Esophagus (tissue), 2 donors: ENCODE measurements around the gene PTMA. TPM values are rescaled to one million over a fixed set of nuclear protein-coding genes. Genes with fewer than 3 reads are reported as not detected.

Experiments used
- H3K27ac ChIP-seq, 2 donors: one replicate each; pipeline ENCODE4 v1.5.1; 2013; ENCODE audit warnings: low read depth in 2 of 2, mild to moderate bottlenecking in 2 of 2, inconsistent platforms in 1 of 2, low read length in 1 of 2, moderate library complexity in 1 of 2
- H3K27me3 ChIP-seq, 2 donors: one replicate each; pipeline ENCODE4 v1.6.1; 2013; ENCODE audit warnings: low read length in 2 of 2, control low read depth in 1 of 2, mild to moderate bottlenecking in 1 of 2; ENCODE audit not compliant: insufficient read depth in 2 of 2, control insufficient read depth in 1 of 2
- H3K36me3 ChIP-seq, 2 donors: one replicate each; pipeline ENCODE4 v1.6.1; 2013; ENCODE audit warnings: low read length in 1 of 2; ENCODE audit not compliant: control insufficient read depth in 2 of 2, insufficient read depth in 2 of 2
- H3K4me1 ChIP-seq, 2 donors: one replicate each; pipeline ENCODE4 v1.6.1; 2013; ENCODE audit warnings: low read length in 1 of 2; ENCODE audit not compliant: control insufficient read depth in 2 of 2, insufficient read depth in 2 of 2
- H3K4me3 ChIP-seq, 2 donors: one replicate each; pipeline ENCODE4 v1.5.1; 2013; ENCODE audit warnings: low read length in 2 of 2, mild to moderate bottlenecking in 2 of 2, low read depth in 1 of 2, moderate library complexity in 1 of 2
- H3K9me3 ChIP-seq, 2 donors: one replicate each; pipeline ENCODE4 v1.6.1; 2013; ENCODE audit warnings: mild to moderate bottlenecking in 2 of 2, low read depth in 1 of 2, low read length in 1 of 2, moderate library complexity in 1 of 2; ENCODE audit not compliant: control insufficient read depth in 2 of 2, insufficient read depth in 1 of 2
- WGBS, 2 donors: extraction: QIAGEN DNeasy Blood & Tissue Kit; methylation state at CpG; one replicate each; pipeline ENCODE4 v1.1.7; 2013; 5-methylcytosine and 5-hydroxymethylcytosine counted together
- polyA plus RNA-seq, 2 donors: library from polyadenylated mRNA; stranded (reverse); fragments of 200-250 nt; gene quantifications; one replicate each; pipeline ENCODE4 v1.2.3, GENCODE V29; 2013
- donor health status: healthy with polysubstance abuse.
- donor health status: Bipolar disorder and iron deficiency.

PTMA gene
- polyA plus RNA-seq, 2 donors: 1,139 to 1,606 TPM

GRCh38 chr2:231715499-231715837 is 7.1 kb downstream of the PTMA start:
- no peaks in the 10 kb centered on the region for H3K9me3 ChIP-seq
- no peak overlapping the region for H3K4me3 ChIP-seq
- H3K4me1 ChIP-seq: peaks cover 11 to 14% of the 10 kb centered on the region in 2 donors
- H3K27me3 ChIP-seq: no peaks in the 10 kb centered on the region
- peaks cover 6 to 15% of the 10 kb centered on the region in 2 donors for H3K36me3 ChIP-seq
- no peak overlapping the region for H3K27ac ChIP-seq
- WGBS, 2 donors: 43 to 50% methylated on average over 5 of the region's 5 CpGs

GRCh38 chr2:231715988-231716616 is 7.8 kb downstream of the PTMA start:
- H3K27ac ChIP-seq: no peak overlapping the region
- 88 to 91% methylated on average over 8 of the region's 8 CpGs for WGBS, 2 donors
- H3K36me3 ChIP-seq: peaks cover 6 to 15% of the 10 kb centered on the region in 2 donors
- H3K27me3 ChIP-seq: no peaks in the 10 kb centered on the region
- H3K4me1 ChIP-seq: peaks cover 11 to 14% of the 10 kb centered on the region in 2 donors
- no peak overlapping the region for H3K4me3 ChIP-seq
- H3K9me3 ChIP-seq: no peaks in the 10 kb centered on the region

- no peaks in the 10 kb centered on the region for H3K9me3 ChIP-seq
- no peak overlapping the region for H3K4me3 ChIP-seq
- no peaks in the 10 kb centered on the region for H3K27me3 ChIP-seq
- no peak overlapping the region for H3K27ac ChIP-seq
- H3K36me3 ChIP-seq: peaks cover 6 to 12% of the 10 kb centered on the region in 2 donors
- H3K4me1 ChIP-seq: peaks cover 7 to 12% of the 10 kb centered on the region in 2 donors
- 83 to 90% methylated on average over 11 of the region's 11 CpGs for WGBS, 2 donors
These were observed 8.4 kb downstream of the PTMA start for GRCh38 chr2:231716666-231717280.

- 88 to 89% methylated on average over 13 of the region's 13 CpGs for WGBS, 2 donors
- H3K27me3 ChIP-seq: no peaks in the 10 kb centered on the region
- H3K4me1 ChIP-seq: peaks cover 3 to 5% of the 10 kb centered on the region in 2 donors
- no peak overlapping the region for H3K27ac ChIP-seq
- H3K36me3 ChIP-seq: peaks cover 0 to 4% of the 10 kb centered on the region in 2 donors
- no peak overlapping the region for H3K4me3 ChIP-seq
- no peaks in the 10 kb centered on the region for H3K9me3 ChIP-seq
These were observed 9.2 kb downstream of the PTMA start for GRCh38 chr2:231717281-231718171.

GRCh38 chr2:231718799-231719198 is 10.5 kb downstream of the PTMA start:
- WGBS, 2 donors: 74 to 77% methylated on average over 6 of the region's 6 CpGs
- no peaks in the 10 kb centered on the region for H3K36me3 ChIP-seq
- peaks cover 0 to 2% of the 10 kb centered on the region in 2 donors for H3K4me1 ChIP-seq
- no peaks in the 10 kb centered on the region for H3K27me3 ChIP-seq
- H3K27ac ChIP-seq: no peak overlapping the region
- H3K9me3 ChIP-seq: no peaks in the 10 kb centered on the region
- H3K4me3 ChIP-seq: no peak overlapping the region

GRCh38 chr2:231720292-231720986 is 12.1 kb downstream of the PTMA start:
- Histone ChIP-seq H3K36me3 (no peaks in the 10 kb centered on the region), H3K27me3 (no peaks in the 10 kb centered on the region), H3K27ac (no peak overlapping the region), H3K4me1 (peaks cover 0 to 2% of the 10 kb centered on the region in 2 donors), H3K4me3 (no peak overlapping the region), H3K9me3 (no peaks in the 10 kb centered on the region)
- 82% methylated on average over 7 of the region's 7 CpGs for WGBS, 2 donors

- 73 to 74% methylated on average over 8 of the region's 8 CpGs for WGBS, 2 donors
- H3K27me3 ChIP-seq: no peaks in the 10 kb centered on the region
- no peak overlapping the region for H3K4me3 ChIP-seq
- H3K27ac ChIP-seq: no peak overlapping the region
- H3K36me3 ChIP-seq: no peaks in the 10 kb centered on the region
- no peaks in the 10 kb centered on the region for H3K9me3 ChIP-seq
- H3K4me1 ChIP-seq: peaks cover 0 to 2% of the 10 kb centered on the region in 2 donors
These were observed 13.0 kb downstream of the PTMA start for GRCh38 chr2:231720987-231721966.

- Histone ChIP-seq H3K9me3 (no peaks in the 10 kb centered on the region), H3K4me3 (no peak overlapping the region), H3K27ac (no peak overlapping the region), H3K27me3 (no peaks in the 10 kb centered on the region), H3K36me3 (no peaks in the 10 kb centered on the region), H3K4me1 (peaks cover 0 to 2% of the 10 kb centered on the region in 2 donors)
- WGBS, 2 donors: 92% methylated on average over 8 of the region's 8 CpGs
These were observed 14.5 kb downstream of the PTMA start for GRCh38 chr2:231722721-231723307.
